NCI-H1092 treated with DMSO at 0.1 percent for 48 hours (cell line): Measurements from ENCODE around the gene ABHD3.
A peak's percentile ranks its signal among the peaks of the same experiment; 100 is the strongest.
"Not testable (repeated sequence)": the region's sequence is repeated elsewhere in the genome, so short reads cannot be mapped to it uniquely, and the experiment has no call there.

Experiments used
- DNase-seq: peaks from one replicate; lab custom pipeline; 2025; lab: John Stamatoyannopoulos, UW

Gene ABHD3

GRCh38 chr18:21704603-21705364 lies at the start of gene ABHD3:
ABHD3 (minus strand) TSS chr18:21704774; CDS start chr18:21704665, 109 bp downstream.
- peak; percentile 94 for DNase-seq

GRCh38 chr18:21747764-21748693 lies 43.5 kb upstream of the ABHD3 start:
- DNase-seq: no peak

GRCh38 chr18:21747268-21747667 lies 42.7 kb upstream of the ABHD3 start:
- DNase-seq: no peak

GRCh38 chr18:21745231-21745630 lies 40.7 kb upstream of the ABHD3 start:
- DNase-seq: no peak

- no peak for DNase-seq
Observed at GRCh38 chr18:21743166-21743832, 38.7 kb upstream of the ABHD3 start.

- DNase-seq: no peak
Observed at GRCh38 chr18:21742315-21742687, 37.7 kb upstream of the ABHD3 start.

- DNase-seq: peak; percentile 44
Observed at GRCh38 chr18:21741562-21742314, 37.2 kb upstream of the ABHD3 start.

- DNase-seq: no peak
Observed at GRCh38 chr18:21741312-21741561, 36.7 kb upstream of the ABHD3 start.

- DNase-seq: peak; percentile 99
Observed at GRCh38 chr18:21740538-21741311, 36.2 kb upstream of the ABHD3 start, which contains the start of gene MIB1. MIB1 (plus strand) TSS chr18:21740792; CDS start chr18:21741584, 792 bp downstream.

GRCh38 chr18:21739604-21740537 lies 35.3 kb upstream of the ABHD3 start:
- no peak for DNase-seq

GRCh38 chr18:21736926-21737325 lies 32.4 kb upstream of the ABHD3 start:
- not testable (repeated sequence) for DNase-seq

GRCh38 chr18:21735452-21736015 lies 31.0 kb upstream of the ABHD3 start:
- no peak for DNase-seq

- DNase-seq: no peak
Observed at GRCh38 chr18:21733011-21733410, 28.4 kb upstream of the ABHD3 start.

GRCh38 chr18:21727702-21728101 lies 23.1 kb upstream of the ABHD3 start:
- DNase-seq: no peak

- DNase-seq: no peak
Observed at GRCh38 chr18:21725201-21725600, 20.6 kb upstream of the ABHD3 start.

- no peak for DNase-seq
Observed at GRCh38 chr18:21722687-21723086, 18.1 kb upstream of the ABHD3 start.

GRCh38 chr18:21714474-21714873 lies 9.9 kb upstream of the ABHD3 start:
- no peak for DNase-seq

- DNase-seq: not testable (repeated sequence)
Observed at GRCh38 chr18:21707130-21707529, 2.6 kb upstream of the ABHD3 start.

GRCh38 chr18:21706386-21706865 lies 1.9 kb upstream of the ABHD3 start:
- DNase-seq: no peak
